GM12892 (cell line): ENCODE results near the gene CBARP.
"Not testable (repeated sequence)": the region's sequence is repeated elsewhere in the genome, so short reads cannot be mapped to it uniquely, and the experiment has no call there.

ENCODE experiments used
- DNase-seq: peaks from one replicate; pipeline ENCODE4 v3.0.0; 2011; ENCODE audit not compliant: insufficient read length
- FAIRE-seq: peaks from 2 replicates; lab custom pipeline; 2011; peaks lifted over from hg19 to GRCh38; lab: Jason Lieb, UNC
- POLR2A ChIP-seq: IDR thresholded peaks from 2 replicates; pipeline ENCODE4 v1.6.1; 2011; ENCODE audit warnings: low read depth, low read length, control low read depth
- POLR2AphosphoS5 ChIP-seq: IDR thresholded peaks from 2 replicates; pipeline ENCODE4 v1.6.1; 2011; ENCODE audit warnings: low read depth, low read length, control low read depth
- TAF1 ChIP-seq: IDR thresholded peaks from 2 replicates; pipeline ENCODE4 v1.6.1; 2011; ENCODE audit warnings: low read depth, mild to moderate bottlenecking, control low read depth, low read length, borderline replicate concordance

The CBARP gene

DNA sequence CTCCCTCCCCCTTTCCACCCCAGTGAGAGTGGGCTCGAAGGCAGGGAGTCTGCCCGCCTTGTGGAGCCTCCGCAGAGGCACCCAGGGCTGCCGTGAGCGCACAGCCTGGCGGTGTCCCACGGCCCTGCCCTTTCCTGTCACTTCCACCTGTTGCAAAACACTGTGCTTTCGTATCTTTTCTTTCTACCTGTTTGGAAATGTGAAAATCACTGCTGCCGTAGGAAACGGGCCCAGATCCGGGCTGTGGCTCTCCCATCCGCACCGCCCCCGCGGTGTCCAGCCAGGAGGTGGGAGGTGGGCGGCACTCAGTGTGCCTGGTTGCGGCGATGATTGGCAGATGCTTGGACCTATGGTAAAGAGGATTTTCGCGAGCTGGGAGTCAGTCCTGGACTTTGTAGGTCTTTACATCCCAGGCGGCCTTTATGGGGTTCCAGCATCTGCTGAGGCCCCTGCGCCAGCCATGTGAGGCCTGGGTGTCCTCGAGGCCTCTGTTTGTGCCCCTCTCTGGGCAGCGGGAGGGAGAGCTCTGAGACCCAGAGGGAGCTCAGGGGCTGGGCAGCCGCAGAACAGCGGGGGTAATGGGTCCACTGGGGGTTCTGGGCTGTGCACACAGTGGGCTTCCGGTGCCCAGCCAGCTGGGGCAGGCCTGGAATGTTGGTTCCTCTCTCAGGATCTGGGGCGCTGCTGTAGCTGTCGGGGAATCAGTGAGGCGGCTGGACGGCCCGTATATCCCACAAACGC is 26.1 kb downstream of the CBARP start:
- DNase-seq = no peak
- no peak for FAIRE-seq
- no peak for TF ChIP-seq POLR2AphosphoS5
- no peak for TF ChIP-seq POLR2A

DNA sequence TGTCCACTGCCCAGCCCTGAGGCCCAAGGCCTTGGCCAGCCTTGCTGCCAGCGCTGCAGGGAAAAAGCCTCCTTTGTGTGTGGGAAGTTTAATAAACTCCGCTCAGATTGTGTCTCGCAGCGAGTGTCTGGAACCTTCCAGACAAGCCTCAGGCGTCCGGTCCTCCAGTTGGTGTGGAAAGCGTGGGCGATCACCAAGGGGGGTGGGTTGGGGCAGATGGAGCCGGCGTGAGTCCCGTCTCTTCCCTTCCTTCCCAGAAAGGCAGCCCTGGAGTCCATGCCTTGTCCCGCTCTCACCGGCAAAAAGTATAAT is 27.6 kb downstream of the CBARP start:
- no peak for FAIRE-seq
- no peak for DNase-seq

DNA sequence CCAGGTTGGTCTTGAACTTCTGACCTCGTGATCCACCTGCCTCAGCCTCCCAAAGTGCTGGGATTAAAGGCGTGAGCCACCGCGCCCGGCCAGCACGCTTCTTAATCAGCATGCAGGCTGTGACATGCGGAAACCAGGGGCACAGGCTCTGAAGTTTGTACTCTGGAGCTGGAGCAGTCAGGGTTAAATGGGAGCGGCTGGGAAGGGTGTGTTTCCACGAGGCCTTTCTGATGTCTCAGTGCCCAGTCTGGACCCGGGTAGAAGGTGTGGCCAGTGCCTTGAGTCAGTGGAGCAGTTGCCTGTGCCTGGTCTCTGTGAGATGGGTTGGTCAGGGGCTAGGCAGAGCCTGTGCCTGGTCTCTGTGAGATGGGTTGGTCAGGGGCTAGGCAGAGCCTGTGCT is 29.0 kb downstream of the CBARP start:
- not testable (repeated sequence) for DNase-seq, FAIRE-seq

More for the DNA sequence above, 27.6 kb downstream of the CBARP start:
- no peak for TF ChIP-seq POLR2A
- TF ChIP-seq POLR2AphosphoS5 = no peak
- no peak for TF ChIP-seq TAF1

DNA sequence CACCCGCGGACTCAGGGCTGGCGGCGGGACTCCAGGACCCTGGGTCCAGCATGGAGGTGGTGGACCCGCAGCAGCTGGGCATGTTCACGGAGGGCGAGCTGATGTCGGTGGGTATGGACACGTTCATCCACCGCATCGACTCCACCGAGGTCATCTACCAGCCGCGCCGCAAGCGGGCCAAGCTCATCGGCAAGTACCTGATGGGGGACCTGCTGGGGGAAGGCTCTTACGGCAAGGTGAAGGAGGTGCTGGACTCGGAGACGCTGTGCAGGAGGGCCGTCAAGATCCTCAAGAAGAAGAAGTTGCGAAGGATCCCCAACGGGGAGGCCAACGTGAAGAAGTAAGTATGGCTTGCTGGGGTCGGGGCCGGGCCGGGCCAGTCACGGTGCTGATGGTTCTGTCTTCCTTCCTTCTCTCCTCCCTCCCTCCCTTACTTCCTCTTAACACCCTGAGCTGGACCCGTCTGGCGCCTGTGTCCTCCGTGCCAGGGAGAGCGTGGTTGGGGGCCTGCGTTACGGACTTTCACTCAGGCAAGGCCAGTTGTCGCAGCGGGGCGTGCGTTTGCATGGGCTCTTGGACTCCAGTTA is 30.8 kb downstream of the CBARP start:
- TF ChIP-seq TAF1 = no peak
- no peak for TF ChIP-seq POLR2AphosphoS5
- TF ChIP-seq POLR2A = no peak
- DNase-seq = no peak

DNA sequence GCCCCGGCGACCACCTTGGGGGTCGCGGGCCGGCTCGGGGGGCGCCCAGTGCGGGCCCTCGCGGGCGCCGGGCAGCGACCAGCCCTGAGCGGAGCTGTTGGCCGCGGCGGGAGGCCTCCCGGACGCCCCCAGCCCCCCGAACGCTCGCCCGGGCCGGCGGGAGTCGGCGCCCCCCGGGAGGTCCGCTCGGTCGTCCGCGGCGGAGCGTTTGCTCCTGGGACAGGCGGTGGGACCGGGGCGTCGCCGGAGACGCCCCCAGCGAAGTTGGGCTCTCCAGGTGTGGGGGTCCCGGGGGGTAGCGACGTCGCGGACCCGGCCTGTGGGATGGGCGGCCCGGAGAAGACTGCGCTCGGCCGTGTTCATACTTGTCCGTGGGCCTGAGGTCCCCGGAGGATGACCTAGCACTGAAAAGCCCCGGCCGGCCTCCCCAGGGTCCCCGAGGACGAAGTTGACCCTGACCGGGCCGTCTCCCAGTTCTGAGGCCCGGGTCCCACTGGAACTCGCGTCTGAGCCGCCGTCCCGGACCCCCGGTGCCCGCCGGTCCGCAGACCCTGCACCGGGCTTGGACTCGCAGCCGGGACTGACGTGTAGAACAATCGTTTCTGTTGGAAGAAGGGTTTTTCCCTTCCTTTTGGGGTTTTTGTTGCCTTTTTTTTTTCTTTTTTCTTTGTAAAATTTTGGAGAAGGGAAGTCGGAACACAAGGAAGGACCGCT is 31.5 kb downstream of the CBARP start:
- TF ChIP-seq POLR2AphosphoS5 (no peak; the same call in 1 of the 2 replicates), POLR2A (no peak), TAF1 (no peak)
- FAIRE-seq (no peak), DNase-seq (no peak)

More for the DNA sequence above, 30.8 kb downstream of the CBARP start:
- peak; percentile 72 for FAIRE-seq

DNA sequence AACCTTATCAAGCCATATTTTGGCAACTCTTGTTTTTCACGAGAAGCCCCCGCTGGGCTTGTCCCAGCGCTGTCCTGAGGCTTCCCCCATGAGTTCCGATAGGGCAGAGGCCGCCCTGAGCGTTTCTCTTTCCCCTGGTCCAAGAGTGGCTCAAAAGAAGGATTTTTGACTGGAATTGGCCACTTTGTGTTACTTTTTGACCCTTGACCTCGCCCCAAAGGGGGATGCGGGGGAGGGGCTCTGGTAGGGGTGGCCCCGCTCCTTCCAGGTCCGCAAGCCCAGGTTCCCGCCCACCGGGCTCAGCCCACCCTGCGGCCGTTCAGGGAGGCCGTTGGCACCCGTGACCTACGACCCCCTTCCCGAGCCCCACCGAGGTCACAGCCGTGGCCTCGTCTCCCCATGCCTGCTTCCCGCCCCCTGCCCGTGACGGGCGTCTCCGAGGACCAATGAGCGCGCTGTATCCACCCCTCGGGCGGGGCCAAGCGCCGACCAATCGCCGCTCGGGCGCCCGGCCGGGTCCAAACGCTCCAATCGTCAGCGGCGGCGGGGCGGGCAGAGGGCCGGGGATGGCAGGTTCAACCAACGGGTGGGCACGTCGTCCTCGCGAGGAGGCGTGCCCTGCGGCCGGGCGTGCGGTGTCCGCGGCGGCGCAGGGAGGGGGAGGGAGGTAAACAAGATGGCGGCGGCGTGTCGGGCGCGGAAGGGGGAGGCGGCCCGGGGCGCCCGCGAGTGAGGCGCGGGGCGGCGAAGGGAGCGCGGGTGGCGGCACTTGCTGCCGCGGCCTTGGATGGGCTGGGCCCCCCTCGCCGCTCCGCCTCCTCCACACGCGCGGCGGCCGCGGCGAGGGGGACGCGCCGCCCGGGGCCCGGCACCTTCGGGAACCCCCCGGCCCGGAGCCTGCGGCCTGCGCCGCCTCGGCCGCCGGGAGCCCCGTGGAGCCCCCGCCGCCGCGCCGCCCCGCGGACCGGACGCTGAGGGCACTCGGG is 32.4 kb downstream of the CBARP start, which contains the start of gene STK11:
STK11 (plus strand) TSS at position 665 of the 986 bp plus-strand sequence. CDS start 1,136 bp downstream, outside the sequence.
- FAIRE-seq (peak; percentile 99), DNase-seq (peak; percentile 100)
- TF ChIP-seq TAF1 = peak; percentile 89
- TF ChIP-seq POLR2AphosphoS5 = no peak
- TF ChIP-seq POLR2A = peak; percentile 74; the same call in 1 of the 2 replicates

DNA sequence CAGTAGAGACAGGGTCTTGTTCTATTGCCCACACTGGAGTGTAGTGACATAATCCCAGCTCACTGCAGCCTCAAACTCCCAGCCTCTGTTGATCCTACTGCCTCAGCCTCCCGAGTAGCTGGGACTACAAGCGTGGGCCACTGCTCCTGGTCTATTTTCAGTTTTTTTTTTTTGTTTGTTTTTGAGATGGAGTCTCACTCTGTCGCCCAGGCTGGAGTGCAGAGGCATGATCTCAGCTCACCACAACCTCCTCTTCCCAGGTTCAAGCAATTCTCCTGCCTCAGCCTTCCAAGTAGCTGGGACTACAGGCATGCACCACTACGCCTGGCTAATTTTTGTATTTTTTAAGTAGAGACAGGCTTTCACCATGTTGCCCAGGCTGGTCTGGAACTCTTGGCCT is 37.2 kb downstream of the CBARP start:
- FAIRE-seq, DNase-seq: not testable (repeated sequence)

DNA sequence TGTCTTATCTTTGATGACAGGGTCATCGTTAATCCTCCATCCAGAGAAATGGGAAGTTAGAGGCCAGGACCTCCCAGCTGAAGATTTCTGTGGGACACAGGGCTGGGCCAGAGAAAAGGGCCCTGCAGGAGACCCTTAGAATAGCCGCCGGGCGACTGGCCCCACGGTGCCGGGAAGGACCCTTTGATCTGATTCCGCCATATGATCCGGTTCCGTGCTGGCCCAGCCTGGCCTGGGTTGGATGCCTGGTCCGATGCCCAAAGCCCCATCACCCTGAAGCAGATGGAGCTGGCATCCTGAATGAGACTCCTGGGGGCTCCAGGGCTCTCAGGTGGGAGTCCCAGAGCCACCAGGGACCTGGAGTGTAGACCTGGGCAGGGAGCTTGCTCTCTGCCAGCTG is 38.3 kb downstream of the CBARP start:
- DNase-seq = no peak
- no peak for FAIRE-seq
- TF ChIP-seq TAF1 = no peak
- no peak for TF ChIP-seq POLR2A
- no peak for TF ChIP-seq POLR2AphosphoS5

DNA sequence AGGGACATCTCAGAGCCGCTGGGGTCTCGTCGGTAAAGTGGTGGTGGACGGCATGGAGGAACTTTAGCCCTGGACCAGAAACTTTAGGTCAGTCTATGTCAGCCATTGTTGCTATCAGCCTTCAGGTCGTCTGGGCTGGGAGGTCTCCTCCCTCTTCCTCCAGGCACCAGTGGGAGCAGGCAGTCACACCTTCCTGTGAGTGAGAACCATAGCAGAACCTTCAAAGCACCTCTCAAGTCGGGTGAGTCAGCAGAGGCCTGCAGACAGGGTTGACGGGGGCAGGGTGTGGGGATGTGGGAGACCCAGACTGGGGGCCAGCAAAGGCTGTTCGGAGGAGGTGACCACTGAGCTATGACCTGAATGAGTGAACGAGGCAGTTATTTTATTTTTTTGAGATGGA is 48.4 kb downstream of the CBARP start:
- FAIRE-seq = no peak
- DNase-seq = no peak
- TF ChIP-seq POLR2AphosphoS5 = no peak
- no peak for TF ChIP-seq TAF1
- no peak for TF ChIP-seq POLR2A

DNA sequence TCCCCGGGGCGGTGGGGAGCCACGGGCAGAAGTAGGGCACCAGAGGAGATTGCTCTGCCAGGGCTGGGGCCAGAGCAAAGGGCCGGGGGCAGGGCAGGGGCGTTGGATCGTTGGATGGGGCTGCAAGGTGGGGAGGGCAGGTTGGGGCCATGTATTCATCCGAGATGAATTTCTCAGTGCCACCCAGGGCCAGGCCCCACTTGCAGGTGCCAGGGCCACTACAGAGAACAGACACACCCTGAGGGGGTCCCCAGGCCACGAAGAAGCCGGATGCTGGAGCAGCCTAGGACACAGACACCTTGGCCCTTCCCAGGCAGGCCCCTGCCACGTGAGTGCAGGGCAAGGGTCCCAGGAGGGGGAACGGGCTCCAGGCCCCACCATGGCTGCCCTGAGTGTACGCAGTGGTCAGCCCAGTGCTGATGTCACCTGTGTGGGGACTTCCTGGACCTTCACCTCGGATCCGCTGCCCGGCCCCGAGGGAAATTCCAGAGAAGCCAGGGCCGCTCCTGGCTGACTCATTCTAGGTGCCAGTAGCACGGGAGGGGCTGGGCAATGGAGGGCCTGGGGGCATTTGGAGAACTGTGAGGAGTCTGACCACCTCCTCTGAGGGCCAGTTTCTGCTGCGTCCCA is 54.1 kb downstream of the CBARP start:
- FAIRE-seq (peak; percentile 87), DNase-seq (no peak)
- TF ChIP-seq POLR2A (0 out of 2 replicates have a peak, but pooled peaks have one; percentile 29), TAF1 (no peak)

DNA sequence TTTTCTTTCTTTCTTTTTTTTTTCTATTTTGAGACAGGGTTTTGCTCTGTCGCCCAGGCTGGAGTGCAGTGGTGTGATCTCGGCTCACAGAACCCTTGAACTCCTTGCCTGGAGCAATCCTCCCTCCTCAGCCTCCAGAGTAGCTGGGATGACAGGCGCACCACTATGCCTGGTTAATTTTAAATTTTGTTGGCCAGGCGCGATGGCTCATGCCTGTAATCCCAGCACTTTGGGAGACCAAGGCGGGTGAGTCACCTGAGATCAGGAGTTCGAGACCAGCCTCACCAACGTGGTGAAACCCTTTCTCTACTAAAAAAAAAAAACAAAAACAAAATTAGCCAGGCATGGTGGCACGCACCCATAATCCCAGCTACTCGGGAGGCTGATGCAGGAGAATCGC is 55.1 kb downstream of the CBARP start:
- TF ChIP-seq TAF1 = no peak
- no peak for TF ChIP-seq POLR2AphosphoS5
- no peak for TF ChIP-seq POLR2A
- DNase-seq (no peak), FAIRE-seq (no peak)
